ENCODE data around the gene PIK3R4.

DNA sequence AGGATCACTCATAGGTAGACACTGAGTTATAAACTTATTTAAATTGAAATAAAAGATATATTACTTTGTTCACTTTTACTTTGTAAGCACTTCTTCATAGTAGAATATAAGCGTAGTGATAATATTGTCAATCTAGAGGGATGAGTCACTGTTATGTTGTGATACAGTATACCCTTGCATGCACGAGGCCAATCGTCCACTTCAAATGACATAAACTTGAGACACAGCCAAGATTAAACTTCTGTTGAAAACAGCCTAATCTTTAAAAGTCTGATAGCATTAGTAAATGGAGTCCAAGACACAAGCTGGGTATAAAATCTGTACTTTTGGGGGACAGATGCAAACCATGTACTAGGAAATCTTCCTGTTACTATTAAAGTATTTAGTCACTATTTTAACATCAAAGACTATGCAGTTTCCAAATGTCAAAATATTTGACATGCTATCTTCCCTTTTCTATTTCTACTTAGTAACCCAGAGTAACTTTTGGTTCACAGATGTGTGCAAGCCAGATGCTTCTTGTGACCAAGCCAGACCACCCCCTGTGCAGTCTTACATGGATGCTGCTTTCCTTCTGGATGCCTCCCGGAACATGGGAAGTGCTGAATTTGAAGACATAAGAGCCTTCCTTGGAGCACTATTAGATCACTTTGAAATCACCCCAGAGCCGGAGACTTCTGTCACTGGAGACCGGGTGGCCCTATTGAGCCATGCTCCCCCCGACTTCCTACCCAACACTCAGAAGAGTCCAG lies 85.3 kb downstream of the PIK3R4 start:
- TF ChIP-seq, protein P1, sequence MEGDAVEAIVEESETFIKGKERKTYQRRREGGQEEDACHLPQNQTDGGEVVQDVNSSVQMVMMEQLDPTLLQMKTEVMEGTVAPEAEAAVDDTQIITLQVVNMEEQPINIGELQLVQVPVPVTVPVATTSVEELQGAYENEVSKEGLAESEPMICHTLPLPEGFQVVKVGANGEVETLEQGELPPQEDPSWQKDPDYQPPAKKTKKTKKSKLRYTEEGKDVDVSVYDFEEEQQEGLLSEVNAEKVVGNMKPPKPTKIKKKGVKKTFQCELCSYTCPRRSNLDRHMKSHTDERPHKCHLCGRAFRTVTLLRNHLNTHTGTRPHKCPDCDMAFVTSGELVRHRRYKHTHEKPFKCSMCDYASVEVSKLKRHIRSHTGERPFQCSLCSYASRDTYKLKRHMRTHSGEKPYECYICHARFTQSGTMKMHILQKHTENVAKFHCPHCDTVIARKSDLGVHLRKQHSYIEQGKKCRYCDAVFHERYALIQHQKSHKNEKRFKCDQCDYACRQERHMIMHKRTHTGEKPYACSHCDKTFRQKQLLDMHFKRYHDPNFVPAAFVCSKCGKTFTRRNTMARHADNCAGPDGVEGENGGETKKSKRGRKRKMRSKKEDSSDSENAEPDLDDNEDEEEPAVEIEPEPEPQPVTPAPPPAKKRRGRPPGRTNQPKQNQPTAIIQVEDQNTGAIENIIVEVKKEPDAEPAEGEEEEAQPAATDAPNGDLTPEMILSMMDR (conservative IDR thresholded peaks at IDR 0.05; ENCODE audit: low read length) = no peak
- TF ChIP-seq EZH2phosphoT487 (IDR thresholded peaks at IDR 0.05; ENCODE audit: borderline replicate concordance) = no peak
